ENCODE measurements around the gene ARID1A.

ARID1A gene

DNA sequence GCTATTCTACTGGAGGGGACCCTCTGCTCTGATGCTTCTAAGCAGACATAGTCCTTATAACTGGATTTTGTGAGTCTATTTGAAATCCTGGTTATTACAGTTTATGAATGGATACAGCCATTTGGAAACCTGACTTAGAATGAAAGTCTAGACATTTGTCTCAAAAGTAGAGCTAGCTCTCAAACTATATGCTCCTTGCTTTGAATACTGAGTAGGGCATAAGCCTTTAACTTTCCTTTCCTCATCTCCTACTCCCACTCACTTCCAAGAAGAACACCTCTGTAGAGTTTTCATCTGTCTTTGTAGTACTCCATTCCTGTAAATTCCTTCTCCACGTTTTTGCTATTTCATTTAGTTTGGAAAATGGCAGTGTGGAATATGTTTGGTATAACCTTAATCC lies 9.0 kb upstream of the ARID1A start:
- Histone ChIP-seq H3K36me3 (ENCODE audit: control insufficient read depth in 4 of 4, insufficient read depth in 4 of 4, low read length in 3 of 4) (no peaks in the 10 kb centered on the region), H3K4me1 (ENCODE audit: control extremely low read depth in 1 of 4, control insufficient read depth in 4 of 4, insufficient read depth in 4 of 4, low read length in 3 of 4) (peaks cover 12 to 29% (median 28%) of the 10 kb centered on the region in 4 experiments), H3K27ac (ENCODE audit: insufficient read depth in 1 of 2, low read depth in 1 of 2, low read length in 2 of 2, poor library complexity in 1 of 2, severe bottlenecking in 2 of 2) (no peak overlapping the region), H3K9me3 (ENCODE audit: control extremely low read depth in 1 of 5, control insufficient read depth in 4 of 5, insufficient read depth in 2 of 5, low read depth in 1 of 5, low read length in 4 of 5) (no peaks in the 10 kb centered on the region), H3K27me3 (replicated peaks in 2 of 5; ENCODE audit: control insufficient read depth in 4 of 5, insufficient read depth in 5 of 5, low read length in 4 of 5) (no peaks in the 10 kb centered on the region), H3K4me3 (ENCODE audit: control insufficient read depth in 1 of 7, extremely low read depth in 1 of 7, insufficient read depth in 4 of 7, low read depth in 2 of 7, low read length in 6 of 7) (no peak overlapping the region)
- ChIA-PET CTCF (no interaction called here), POLR2A (no interaction called here)
- WGBS (ENCODE audit: insufficient coverage) = no CpG with 5 or more reads among the region's 1 CpG
- DNase-seq = peak in 2 of 3 donors; percentile 38 to 43

DNA sequence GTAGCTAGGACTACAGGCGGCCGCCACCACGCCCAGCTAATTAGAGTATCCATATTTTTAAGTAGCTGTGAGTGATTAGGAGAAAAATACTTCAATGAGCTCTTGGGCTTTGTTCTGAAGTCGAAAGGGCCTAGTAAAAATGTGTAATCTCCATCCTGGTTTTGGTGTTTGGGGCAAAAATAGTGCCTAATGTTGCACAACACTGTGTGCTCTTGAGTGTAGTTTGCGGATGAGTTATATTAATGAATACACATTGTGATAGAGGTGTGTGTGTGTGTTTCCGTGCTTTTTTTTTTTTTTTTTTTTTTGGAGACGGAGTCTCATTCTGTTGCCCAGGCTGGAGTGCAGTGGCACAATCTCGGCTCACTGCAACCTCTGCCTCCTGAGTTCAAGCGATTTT lies 6.3 kb upstream of the ARID1A start:
- CTCF ChIA-PET = interaction anchor here (1.1 to 6.7 kb wide), 5 partner anchors 9 to 99 kb away, joined by 3 to 68 read pairs (median 8); partner anchors contain the start of gene PIGV
- Histone ChIP-seq H3K4me3 (ENCODE audit: control insufficient read depth in 1 of 7, extremely low read depth in 1 of 7, insufficient read depth in 4 of 7, low read depth in 2 of 7, low read length in 6 of 7) (no peak overlapping the region), H3K9me3 (ENCODE audit: control extremely low read depth in 1 of 5, control insufficient read depth in 4 of 5, insufficient read depth in 2 of 5, low read depth in 1 of 5, low read length in 4 of 5) (no peaks in the 10 kb centered on the region), H3K27me3 (replicated peaks in 2 of 5; ENCODE audit: control insufficient read depth in 4 of 5, insufficient read depth in 5 of 5, low read length in 4 of 5) (no peaks in the 10 kb centered on the region), H3K27ac (ENCODE audit: insufficient read depth in 1 of 2, low read depth in 1 of 2, low read length in 2 of 2, poor library complexity in 1 of 2, severe bottlenecking in 2 of 2) (no peak overlapping the region), H3K36me3 (ENCODE audit: control insufficient read depth in 4 of 4, insufficient read depth in 4 of 4, low read length in 3 of 4) (no peaks in the 10 kb centered on the region), H3K4me1 (ENCODE audit: control extremely low read depth in 1 of 4, control insufficient read depth in 4 of 4, insufficient read depth in 4 of 4, low read length in 3 of 4) (peaks cover 20 to 48% (median 45%) of the 10 kb centered on the region in 4 experiments)
- POLR2A ChIA-PET = no interaction called here
- DNase-seq = no peak
- WGBS (ENCODE audit: insufficient coverage) = 100% methylated on average over 2 of the region's 9 CpGs

DNA sequence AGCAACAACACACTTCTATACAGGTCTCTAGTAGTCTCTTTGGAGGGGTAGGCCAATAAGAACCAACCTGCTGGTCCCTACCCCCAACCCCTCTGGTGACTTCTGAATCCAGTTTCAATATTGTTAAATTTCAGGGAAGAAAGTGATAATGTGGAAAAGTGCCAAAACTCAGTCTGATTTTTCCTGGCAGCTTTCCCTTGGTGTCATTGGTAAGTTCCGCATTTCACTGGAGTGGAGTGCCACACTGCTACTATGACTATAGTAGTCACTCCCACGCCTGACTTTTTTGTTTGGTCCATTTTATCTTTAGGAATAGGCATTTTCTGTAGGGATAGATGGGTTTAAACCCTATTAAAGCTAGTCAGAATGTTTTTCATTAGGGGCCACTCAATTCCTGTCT lies 5.7 kb upstream of the ARID1A start:
- Histone ChIP-seq H3K4me1 (ENCODE audit: control extremely low read depth in 1 of 4, control insufficient read depth in 4 of 4, insufficient read depth in 4 of 4, low read length in 3 of 4) (peaks cover 25 to 55% (median 52%) of the 10 kb centered on the region in 4 experiments), H3K9me3 (ENCODE audit: control extremely low read depth in 1 of 5, control insufficient read depth in 4 of 5, insufficient read depth in 2 of 5, low read depth in 1 of 5, low read length in 4 of 5) (no peaks in the 10 kb centered on the region), H3K4me3 (ENCODE audit: control insufficient read depth in 1 of 7, extremely low read depth in 1 of 7, insufficient read depth in 4 of 7, low read depth in 2 of 7, low read length in 6 of 7) (peak overlapping the region in 2 of 7 experiments; percentile 25 to 53), H3K36me3 (ENCODE audit: control insufficient read depth in 4 of 4, insufficient read depth in 4 of 4, low read length in 3 of 4) (no peaks in the 10 kb centered on the region), H3K27me3 (replicated peaks in 2 of 5; ENCODE audit: control insufficient read depth in 4 of 5, insufficient read depth in 5 of 5, low read length in 4 of 5) (no peaks in the 10 kb centered on the region), H3K27ac (ENCODE audit: insufficient read depth in 1 of 2, low read depth in 1 of 2, low read length in 2 of 2, poor library complexity in 1 of 2, severe bottlenecking in 2 of 2) (no peak overlapping the region)
- CTCF ChIA-PET = interaction anchor here (0.6 to 6.7 kb wide), 6 partner anchors 9 to 308 kb away, joined by 4 to 68 read pairs (median 10); partner anchors contain the start of gene PIGV
- no CpG with 5 or more reads among the region's 2 CpGs for WGBS (ENCODE audit: insufficient coverage)
- peak in 2 of 3 donors; percentile 66 to 73 for DNase-seq
- POLR2A ChIA-PET = interaction anchor here (0.6 kb wide), 1 partner anchor 38 kb away, joined by 3 read pairs; no protein-coding TSS in a partner anchor

DNA sequence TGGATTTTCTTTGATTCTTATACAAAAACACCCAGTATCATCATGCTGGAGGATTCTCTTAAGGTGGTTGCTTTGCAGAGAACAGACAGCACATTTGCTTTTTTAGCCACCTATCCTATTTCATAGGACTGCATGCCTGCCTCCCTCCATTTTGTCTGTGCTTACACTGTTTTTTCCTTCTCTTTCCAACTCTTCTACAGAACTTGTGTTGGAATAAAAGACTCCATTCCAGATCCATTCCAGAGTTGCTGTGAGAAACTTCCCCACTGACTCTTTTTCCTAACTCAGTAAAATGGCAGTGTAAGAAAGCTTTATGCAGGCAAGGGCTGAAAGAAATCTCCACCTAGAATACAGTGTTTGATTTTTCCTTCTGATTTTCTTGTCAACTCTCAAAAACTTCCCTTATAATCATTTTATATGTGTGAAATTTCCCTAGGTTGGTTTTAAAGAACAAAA lies 5.2 kb upstream of the ARID1A start:
- no peaks in the 10 kb centered on the region for H3K9me3 ChIP-seq (ENCODE audit: control extremely low read depth in 1 of 5, control insufficient read depth in 4 of 5, insufficient read depth in 2 of 5, low read depth in 1 of 5, low read length in 4 of 5)
- H3K27ac ChIP-seq (ENCODE audit: insufficient read depth in 1 of 2, low read depth in 1 of 2, low read length in 2 of 2, poor library complexity in 1 of 2, severe bottlenecking in 2 of 2) = peak overlapping the region in 1 of 2 experiments; percentile 59
- no peaks in the 10 kb centered on the region for H3K27me3 ChIP-seq (replicated peaks in 2 of 5; ENCODE audit: control insufficient read depth in 4 of 5, insufficient read depth in 5 of 5, low read length in 4 of 5)
- H3K4me3 ChIP-seq (ENCODE audit: control insufficient read depth in 1 of 7, extremely low read depth in 1 of 7, insufficient read depth in 4 of 7, low read depth in 2 of 7, low read length in 6 of 7) = peak overlapping the region in 2 of 7 experiments; percentile 25 to 41
- DNase-seq = peak in 2 of 3 donors; percentile 31 to 43
- peaks cover 25 to 55% (median 52%) of the 10 kb centered on the region in 4 experiments for H3K4me1 ChIP-seq (ENCODE audit: control extremely low read depth in 1 of 4, control insufficient read depth in 4 of 4, insufficient read depth in 4 of 4, low read length in 3 of 4)
- ChIA-PET POLR2A (no interaction called here), CTCF (interaction anchor here (0.6 to 6.7 kb wide), 8 partner anchors 8 to 308 kb away, joined by 3 to 68 read pairs (median 10); partner anchors contain the start of gene PIGV)
- no peaks in the 10 kb centered on the region for H3K36me3 ChIP-seq (ENCODE audit: control insufficient read depth in 4 of 4, insufficient read depth in 4 of 4, low read length in 3 of 4)

DNA sequence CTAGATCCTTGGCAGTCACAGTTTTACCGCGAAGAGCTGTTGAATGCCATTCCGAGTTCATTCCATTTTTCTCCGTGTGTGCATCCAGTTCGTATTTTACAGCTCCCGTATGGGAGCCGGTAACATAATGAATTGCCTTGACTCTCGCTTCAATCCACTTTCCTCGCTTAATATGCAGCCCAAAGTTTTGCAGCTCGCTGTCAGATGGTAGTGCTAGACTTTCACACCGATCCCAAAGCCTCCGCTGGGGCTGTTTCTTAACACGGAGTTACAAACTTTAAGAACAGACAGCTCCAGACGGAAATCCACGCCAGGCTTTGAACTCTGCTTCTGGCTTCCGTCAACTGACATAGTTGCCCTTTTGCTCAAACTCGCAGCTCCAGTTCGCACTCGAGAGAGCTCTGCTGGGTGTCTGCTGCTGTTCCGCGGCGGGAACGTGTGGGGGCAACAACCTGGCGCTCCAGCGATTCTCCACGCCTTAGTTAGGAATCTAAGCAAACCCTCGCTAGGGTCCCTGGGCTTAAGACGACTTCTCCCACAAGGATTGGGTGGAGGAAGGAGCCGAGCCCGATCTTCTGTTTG lies 3.5 kb upstream of the ARID1A start:
- Histone ChIP-seq H3K36me3 (ENCODE audit: control insufficient read depth in 4 of 4, insufficient read depth in 4 of 4, low read length in 3 of 4) (no peaks in the 10 kb centered on the region), H3K27ac (ENCODE audit: insufficient read depth in 1 of 2, low read depth in 1 of 2, low read length in 2 of 2, poor library complexity in 1 of 2, severe bottlenecking in 2 of 2) (peak overlapping the region; percentile 67 to 91), H3K4me3 (ENCODE audit: control insufficient read depth in 1 of 7, extremely low read depth in 1 of 7, insufficient read depth in 4 of 7, low read depth in 2 of 7, low read length in 6 of 7) (peak overlapping the region; percentile 64 to 93 (median 75)), H3K27me3 (replicated peaks in 2 of 5; ENCODE audit: control insufficient read depth in 4 of 5, insufficient read depth in 5 of 5, low read length in 4 of 5) (no peaks in the 10 kb centered on the region), H3K4me1 (ENCODE audit: control extremely low read depth in 1 of 4, control insufficient read depth in 4 of 4, insufficient read depth in 4 of 4, low read length in 3 of 4) (peaks cover 25 to 55% (median 52%) of the 10 kb centered on the region in 4 experiments), H3K9me3 (ENCODE audit: control extremely low read depth in 1 of 5, control insufficient read depth in 4 of 5, insufficient read depth in 2 of 5, low read depth in 1 of 5, low read length in 4 of 5) (no peaks in the 10 kb centered on the region)
- 1% methylated on average over 25 of the region's 30 CpGs for WGBS (ENCODE audit: insufficient coverage)
- ChIA-PET CTCF (interaction anchor here (0.9 to 6.7 kb wide), 11 partner anchors 10 to 129 kb away, joined by 3 to 68 read pairs (median 6); partner anchors contain the start of gene PIGV), POLR2A (interaction anchor here (1.2 to 2.3 kb wide), 4 partner anchors 9 to 96 kb away, joined by 3 to 9 read pairs (median 5); partner anchors contain the start of gene PIGV)
- peak; percentile 97 to 98 (median 97) for DNase-seq

DNA sequence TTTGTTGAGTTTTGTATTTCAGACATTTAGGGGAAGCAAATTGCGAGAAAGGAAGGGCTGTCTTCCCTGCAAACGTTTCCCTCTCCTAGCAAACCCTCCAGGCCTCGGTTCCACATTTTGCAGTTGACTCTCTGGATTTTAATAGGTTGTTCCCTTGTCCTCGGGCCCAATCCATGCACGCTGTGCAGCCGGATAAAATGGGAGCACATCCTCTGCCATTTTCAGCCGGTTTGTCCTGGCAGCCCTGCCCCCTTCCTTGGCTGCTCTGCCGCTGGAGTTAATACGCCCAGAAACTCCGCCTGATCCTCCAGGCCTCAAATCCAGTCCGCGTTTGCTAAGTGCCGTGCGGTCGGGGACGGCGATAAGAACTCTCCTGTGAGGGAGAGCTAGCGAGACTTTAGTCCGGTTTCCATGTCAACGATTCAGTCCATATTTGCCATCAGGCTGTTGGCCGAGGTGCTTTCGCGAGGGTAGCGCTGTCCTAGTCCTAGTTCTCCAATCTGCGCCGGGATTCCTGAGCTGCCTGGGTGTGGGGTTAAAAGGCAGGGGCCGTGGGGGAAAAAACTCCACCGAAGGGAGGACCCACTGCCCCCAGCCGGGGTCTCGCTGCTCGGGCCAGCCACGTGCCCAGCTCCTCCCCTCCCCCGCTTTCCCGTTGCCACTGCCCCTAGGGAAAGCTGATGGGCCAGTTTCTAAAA lies 2.9 kb upstream of the ARID1A start:
- ChIA-PET POLR2A (interaction anchor here (0.7 to 2.3 kb wide), 6 partner anchors 8 to 1442 kb away, joined by 3 to 9 read pairs (median 4); partner anchors contain the start of gene PIGV), CTCF (interaction anchor here (0.7 to 6.7 kb wide), 19 partner anchors 9 to 129 kb away, joined by 3 to 68 read pairs (median 4); partner anchors contain the start of gene PIGV)
- H3K27ac ChIP-seq (ENCODE audit: insufficient read depth in 1 of 2, low read depth in 1 of 2, low read length in 2 of 2, poor library complexity in 1 of 2, severe bottlenecking in 2 of 2) = peak overlapping the region; percentile 67 to 91
- H3K4me3 ChIP-seq (ENCODE audit: control insufficient read depth in 1 of 7, extremely low read depth in 1 of 7, insufficient read depth in 4 of 7, low read depth in 2 of 7, low read length in 6 of 7) = peak overlapping the region; percentile 64 to 93 (median 75)
- H3K36me3 ChIP-seq (ENCODE audit: control insufficient read depth in 4 of 4, insufficient read depth in 4 of 4, low read length in 3 of 4) = no peaks in the 10 kb centered on the region
- no peaks in the 10 kb centered on the region for H3K27me3 ChIP-seq (replicated peaks in 2 of 5; ENCODE audit: control insufficient read depth in 4 of 5, insufficient read depth in 5 of 5, low read length in 4 of 5)
- under 1% methylated on average over 26 of the region's 34 CpGs for WGBS (ENCODE audit: insufficient coverage)
- peak; percentile 97 to 99 (median 98) for DNase-seq
- H3K4me1 ChIP-seq (ENCODE audit: control extremely low read depth in 1 of 4, control insufficient read depth in 4 of 4, insufficient read depth in 4 of 4, low read length in 3 of 4) = peaks cover 25 to 57% (median 52%) of the 10 kb centered on the region in 4 experiments
- no peaks in the 10 kb centered on the region for H3K9me3 ChIP-seq (ENCODE audit: control extremely low read depth in 1 of 5, control insufficient read depth in 4 of 5, insufficient read depth in 2 of 5, low read depth in 1 of 5, low read length in 4 of 5)
